KMS-11 (cell line): ENCODE measurements around the gene KIF2A.

ENCODE experiments used
- H2AFZ ChIP-seq: fragments of 200-600 bp; sonication (generic); 2 replicates; pipeline ENCODE4 v1.6.1; 2016; ENCODE audit warnings: antibody characterized with exemption, mixed run types, low read depth
- H3K27ac ChIP-seq: fragments of 200-600 bp; sonication (generic); 2 replicates; pipeline ENCODE4 v1.6.1; 2016; ENCODE audit warnings: mild to moderate bottlenecking, mixed run types
- H3K27me3 ChIP-seq: fragments of 200-600 bp; sonication (generic); 2 replicates; pipeline ENCODE4 v1.6.1; 2017; ENCODE audit warnings: mild to moderate bottlenecking, low read depth, mixed run types, moderate library complexity; ENCODE audit not compliant: insufficient read depth
- H3K36me3 ChIP-seq: fragments of 200-600 bp; sonication (generic); 2 replicates; pipeline ENCODE4 v1.6.1; 2017; ENCODE audit warnings: mild to moderate bottlenecking, mixed run types; ENCODE audit not compliant: insufficient read depth
- H3K4me1 ChIP-seq: fragments of 200-600 bp; sonication (generic); 2 replicates; pipeline ENCODE4 v1.6.1; 2016; ENCODE audit warnings: mild to moderate bottlenecking, low read depth, mixed run types; ENCODE audit not compliant: poor library complexity, severe bottlenecking
- H3K4me2 ChIP-seq: fragments of 200-600 bp; sonication (generic); 2 replicates; pipeline ENCODE4 v1.7.0; 2016; ENCODE audit warnings: mild to moderate bottlenecking, mixed run types
- H3K4me3 ChIP-seq: fragments of 200-600 bp; sonication (generic); IDR thresholded peaks from 2 replicates; pipeline ENCODE4 v1.6.1; 2017; ENCODE audit warnings: low read depth, low read length, mixed read lengths; ENCODE audit not compliant: insufficient read depth
- H3K79me2 ChIP-seq: fragments of 200-600 bp; sonication (generic); 2 replicates; pipeline ENCODE4 v1.6.1; 2016; ENCODE audit warnings: low read depth, mixed run types; ENCODE audit not compliant: insufficient read depth
- H3K9ac ChIP-seq: fragments of 200-600 bp; sonication (generic); 2 replicates; pipeline ENCODE4 v1.6.1; 2016; ENCODE audit warnings: mild to moderate bottlenecking, mixed run types
- H4K20me1 ChIP-seq: fragments of 200-600 bp; sonication (generic); 2 replicates; pipeline ENCODE4 v1.6.1; 2016; ENCODE audit warnings: mild to moderate bottlenecking, mixed run types; ENCODE audit not compliant: insufficient read depth
- TF ChIP-seq, protein P1 (sequence below): fragments of 200-600 bp; sonication (generic); conservative IDR thresholded peaks from 2 replicates; pipeline ENCODE4 v1.6.1; 2017; ENCODE audit warnings: low read depth, mild to moderate bottlenecking, antibody characterized with exemption, low read length, moderate library complexity, mixed read lengths

KIF2A gene

DNA sequence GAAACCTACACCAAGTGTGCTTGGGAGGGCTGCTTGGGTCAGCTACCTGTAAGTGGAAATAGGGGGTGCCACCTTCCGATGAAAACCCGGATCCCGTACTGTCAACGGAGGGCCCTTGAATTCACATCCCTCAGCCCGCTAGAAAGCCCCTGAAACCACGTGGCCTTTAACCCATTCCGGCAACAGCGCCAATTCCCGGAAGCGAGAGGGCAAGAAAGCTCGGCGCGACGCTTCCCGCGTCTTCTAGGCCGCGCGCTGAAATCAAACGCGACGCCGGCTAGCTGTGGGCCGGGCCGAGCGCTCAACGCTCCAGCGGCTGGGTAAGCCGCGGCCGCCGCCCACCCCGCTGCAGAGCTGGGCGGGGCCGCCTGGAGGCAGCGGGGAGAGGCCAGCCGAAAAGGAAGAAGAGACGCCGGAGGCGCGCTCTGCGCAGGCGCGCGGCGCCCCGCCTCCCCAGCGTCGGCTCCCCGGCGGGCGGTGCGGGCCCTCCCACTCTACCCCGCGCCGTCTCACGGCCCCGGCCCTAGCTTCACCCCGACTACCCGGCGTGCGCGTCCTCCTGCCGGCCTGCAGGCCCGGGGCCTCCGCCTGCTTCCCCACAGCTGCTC, at the start of gene KIF2A:
KIF2A (plus strand) TSS at position 492 of the 608 bp plus-strand sequence. CDS start 267 bp downstream, outside the sequence.
- peak within 1 kb of the TSS; percentile 83 for H3K27ac ChIP-seq
- H3K4me1 ChIP-seq: peaks cover 27% of the 10 kb centered on the region
- H4K20me1 ChIP-seq: no peaks in the 10 kb centered on the region

DNA sequence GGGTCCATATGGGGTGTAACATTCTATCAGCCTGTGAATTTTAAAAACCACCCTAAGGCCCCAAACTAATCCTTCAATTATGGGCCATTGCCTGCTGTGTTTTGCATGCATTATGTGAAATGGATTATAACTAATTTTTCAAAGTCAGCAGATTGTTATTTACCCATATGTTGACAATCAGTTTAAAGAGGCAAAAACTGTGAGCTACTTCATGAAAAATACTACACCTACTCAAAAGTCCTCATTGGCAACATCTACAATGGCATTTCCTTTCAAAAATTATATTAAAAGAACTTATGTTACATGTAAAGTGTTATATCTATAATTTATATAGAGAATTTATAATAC, 49.0 kb upstream of the KIF2A start:
- Histone ChIP-seq H4K20me1 (no peaks in the 10 kb centered on the region), H3K27ac (no peak overlapping the region), H3K4me2 (no peak overlapping the region), H3K9ac (no peak overlapping the region), H3K36me3 (no peaks in the 10 kb centered on the region), H3K4me3 (no peak overlapping the region), H3K27me3 (no peaks in the 10 kb centered on the region), H3K4me1 (no peaks in the 10 kb centered on the region), H3K79me2 (no peaks in the 10 kb centered on the region), H2AFZ (no peak overlapping the region)
- TF ChIP-seq, protein P1, sequence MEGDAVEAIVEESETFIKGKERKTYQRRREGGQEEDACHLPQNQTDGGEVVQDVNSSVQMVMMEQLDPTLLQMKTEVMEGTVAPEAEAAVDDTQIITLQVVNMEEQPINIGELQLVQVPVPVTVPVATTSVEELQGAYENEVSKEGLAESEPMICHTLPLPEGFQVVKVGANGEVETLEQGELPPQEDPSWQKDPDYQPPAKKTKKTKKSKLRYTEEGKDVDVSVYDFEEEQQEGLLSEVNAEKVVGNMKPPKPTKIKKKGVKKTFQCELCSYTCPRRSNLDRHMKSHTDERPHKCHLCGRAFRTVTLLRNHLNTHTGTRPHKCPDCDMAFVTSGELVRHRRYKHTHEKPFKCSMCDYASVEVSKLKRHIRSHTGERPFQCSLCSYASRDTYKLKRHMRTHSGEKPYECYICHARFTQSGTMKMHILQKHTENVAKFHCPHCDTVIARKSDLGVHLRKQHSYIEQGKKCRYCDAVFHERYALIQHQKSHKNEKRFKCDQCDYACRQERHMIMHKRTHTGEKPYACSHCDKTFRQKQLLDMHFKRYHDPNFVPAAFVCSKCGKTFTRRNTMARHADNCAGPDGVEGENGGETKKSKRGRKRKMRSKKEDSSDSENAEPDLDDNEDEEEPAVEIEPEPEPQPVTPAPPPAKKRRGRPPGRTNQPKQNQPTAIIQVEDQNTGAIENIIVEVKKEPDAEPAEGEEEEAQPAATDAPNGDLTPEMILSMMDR: no peak

More for the DNA sequence above, at the start of gene KIF2A:
- Histone ChIP-seq H3K36me3 (no peaks in the 10 kb centered on the region), H3K9ac (peak within 1 kb of the TSS; percentile 82), H3K79me2 (peaks cover 43% of the 10 kb centered on the region), H3K27me3 (no peaks in the 10 kb centered on the region), H3K4me2 (peak within 1 kb of the TSS; percentile 81), H2AFZ (peak within 1 kb of the TSS; percentile 100), H3K4me3 (no peak within 1 kb of the TSS)
- TF ChIP-seq, protein P1: no peak

DNA sequence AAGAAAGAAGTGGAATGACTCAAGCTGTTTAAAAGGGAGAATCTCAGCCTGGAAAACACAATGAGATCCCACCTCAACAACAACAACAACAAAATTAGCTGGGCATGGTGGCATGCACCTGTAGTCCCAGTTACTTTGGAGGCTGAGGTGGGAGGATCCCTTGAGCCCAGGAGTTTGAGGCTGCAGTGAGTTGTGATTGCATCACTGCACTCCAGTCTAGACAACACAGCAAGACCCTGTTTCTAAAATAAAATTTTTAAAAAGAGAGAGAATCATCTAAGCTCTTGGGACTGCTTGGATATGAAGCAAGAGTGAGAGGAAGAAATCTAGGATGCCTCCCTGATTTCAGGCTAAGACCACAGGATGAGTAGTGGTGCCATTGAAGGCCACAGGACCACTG, 47.4 kb upstream of the KIF2A start:
- H3K79me2 ChIP-seq: no peaks in the 10 kb centered on the region
- TF ChIP-seq, protein P1: no peak
- H4K20me1 ChIP-seq: no peaks in the 10 kb centered on the region
- no peak overlapping the region for H2AFZ ChIP-seq
- H3K9ac ChIP-seq: no peak overlapping the region
- no peaks in the 10 kb centered on the region for H3K4me1 ChIP-seq
- no peak overlapping the region for H3K4me2 ChIP-seq
- H3K27me3 ChIP-seq: no peaks in the 10 kb centered on the region
- no peak overlapping the region for H3K27ac ChIP-seq
- no peaks in the 10 kb centered on the region for H3K36me3 ChIP-seq
- H3K4me3 ChIP-seq: no peak overlapping the region

DNA sequence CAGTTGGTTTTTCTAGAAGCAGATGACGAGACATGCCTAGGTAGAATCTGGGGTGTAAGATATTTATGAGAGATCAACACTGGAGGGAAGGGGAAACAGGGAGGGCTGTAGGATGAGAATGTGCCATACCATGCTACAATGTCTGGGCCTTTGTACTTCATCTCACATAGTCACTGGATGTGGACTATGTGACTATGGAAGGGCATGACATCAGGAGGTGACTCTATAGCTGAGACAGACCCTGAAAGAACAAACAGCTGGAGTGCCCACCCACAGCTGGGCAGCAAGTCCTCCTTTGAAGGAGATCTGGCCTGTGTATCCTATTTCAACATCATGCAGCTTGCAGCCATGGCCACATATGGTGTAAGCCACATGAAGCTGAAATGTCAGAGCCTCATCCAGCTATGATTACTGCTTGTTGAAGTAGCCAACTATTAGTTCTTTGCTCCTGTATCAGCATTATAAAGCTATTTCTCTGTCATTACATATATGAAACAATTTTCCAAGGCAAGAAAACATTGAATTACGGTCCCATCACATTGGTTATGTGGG, 46.2 kb upstream of the KIF2A start:
- Histone ChIP-seq H3K36me3 (no peaks in the 10 kb centered on the region), H3K4me1 (no peaks in the 10 kb centered on the region), H4K20me1 (no peaks in the 10 kb centered on the region), H3K27me3 (no peaks in the 10 kb centered on the region), H3K79me2 (no peaks in the 10 kb centered on the region), H3K4me2 (no peak overlapping the region), H2AFZ (no peak overlapping the region), H3K27ac (no peak overlapping the region), H3K4me3 (no peak overlapping the region), H3K9ac (no peak overlapping the region)
- TF ChIP-seq, protein P1: no peak
